HCT116 (cell line): ENCODE measurements around the gene CBL. TPM values are rescaled to one million over a fixed set of nuclear protein-coding genes. Genes with fewer than 3 reads are reported as not detected.

Experiments
- ATAC-seq: fragments of 200-7000 bp; cut with Tn5 transposase; 2 replicates; pipeline ENCODE4 v1.9.1; 2020; ENCODE audit warnings: mild to moderate bottlenecking, moderate library complexity
- BruUV-seq: library from RNA; stranded (reverse); fragments of 400-500 nt; replicated peaks from 2 replicates; lab custom pipeline; 2021; lab: Mats Ljungman, UMichigan
- CTCF ChIA-PET: fragments of 300-600 bp; sonication (Branson Sonifier 250); formaldehyde crosslinking; loops from one replicate; lab custom pipeline; 2021; ENCODE audit warnings: antibody characterized with exemption; lab: Charles Lee
- POLR2A ChIA-PET: fragments of 300-600, 350-600 bp; sonication (Branson Sonifier 250); formaldehyde crosslinking; loops from one replicate; lab custom pipeline; 2021; ENCODE audit warnings: antibody characterized with exemption; lab: Charles Lee
- RAD21 ChIA-PET, 2 experiments: fragments of 300-600 bp; sonication (Branson Sonifier 250); formaldehyde crosslinking; loops; one replicate each; lab custom pipeline; 2023; ENCODE audit warnings: low total read pairs in 2 of 2; ENCODE audit not compliant: uncharacterized antibody in 2 of 2, unreplicated experiment in 2 of 2, low non-redundant PET in 1 of 2; lab: Charles Lee
- DNase-seq: peaks from one replicate; pipeline ENCODE4 v3.0.0-alpha.2; 2010; ENCODE audit warnings: low read depth, low spot score
- H2AFZ ChIP-seq: fragments of 200-600 bp; shearing (Covaris generic), sonication (generic); 2 replicates; pipeline ENCODE4 v1.6.1; 2017; ENCODE audit warnings: low read depth, mixed run types, mixed read lengths, antibody characterized with exemption, low read length; ENCODE audit not compliant: poor library complexity, severe bottlenecking
- H3K27ac ChIP-seq: 2 replicates; pipeline ENCODE4 v1.5.1; 2012; ENCODE audit warnings: low read depth, low read length
- H3K27me3 ChIP-seq: fragments of 200-600 bp; sonication (generic); 2 replicates; pipeline ENCODE4 v1.6.1; 2016; ENCODE audit warnings: mixed run types, low read length, mixed read lengths; ENCODE audit not compliant: insufficient read depth
- H3K36me3 ChIP-seq, 2 experiments: fragments of 200-500 bp in 1 of 2; fragments of 200-600 bp in 1 of 2; sonication (Bioruptor generic) in 1 of 2; sonication (generic) in 1 of 2; 2 replicates each; pipeline versions ENCODE4 v1.5.1 to v1.6.1; 2014 to 2016; ENCODE audit warnings: low read length in 2 of 2, inconsistent platforms in 1 of 2, mixed read lengths in 1 of 2, mixed run types in 1 of 2; ENCODE audit not compliant: insufficient read depth in 2 of 2, control insufficient read depth in 1 of 2
- H3K4me1 ChIP-seq, 2 experiments: fragments of 200-600 bp in 1 of 2; sonication (generic) in 1 of 2; 2 replicates each; pipeline versions ENCODE4 v1.5.1 to v1.6.1; 2012 to 2017; ENCODE audit warnings: low read length in 2 of 2, inconsistent platforms in 1 of 2, mild to moderate bottlenecking in 1 of 2, mixed read lengths in 1 of 2, mixed run types in 1 of 2, moderate library complexity in 1 of 2; ENCODE audit not compliant: insufficient read depth in 2 of 2, control insufficient read depth in 1 of 2
- H3K4me2 ChIP-seq: fragments of 200-600 bp; sonication (generic); 2 replicates; pipeline ENCODE4 v1.6.1; 2017; ENCODE audit warnings: mixed run types, low read length, mixed read lengths
- H3K4me3 ChIP-seq, 2 experiments: fragments of 200-600 bp in 1 of 2; sonication (generic) in 1 of 2; replicated peaks in 1 of 2; 2 replicates each; pipeline ENCODE4 v1.5.1; 2011 to 2016; ENCODE audit warnings: low read length in 2 of 2, control low read depth in 1 of 2, low read depth in 1 of 2, mild to moderate bottlenecking in 1 of 2, mixed read lengths in 1 of 2, mixed run types in 1 of 2
- H3K79me2 ChIP-seq: fragments of 200-600 bp; sonication (generic); 2 replicates; pipeline ENCODE4 v1.6.1; 2017; ENCODE audit warnings: mild to moderate bottlenecking, mixed run types, low read length, moderate library complexity, mixed read lengths; ENCODE audit not compliant: insufficient read depth
- H3K9ac ChIP-seq: fragments of 200-600 bp; sonication (generic); 2 replicates; pipeline ENCODE4 v1.6.1; 2016; ENCODE audit warnings: low read length, mixed read lengths
- H3K9me2 ChIP-seq: fragments of 200-600 bp; sonication (generic), shearing (Covaris generic); 2 replicates; pipeline ENCODE4 v1.6.1; 2017; ENCODE audit warnings: mixed run types, mild to moderate bottlenecking, moderate library complexity; ENCODE audit not compliant: insufficient read depth
- H3K9me3 ChIP-seq, 2 experiments: fragments of 200-500 bp in 1 of 2; fragments of 200-600 bp in 1 of 2; sonication (Bioruptor generic) in 1 of 2; sonication (generic) in 1 of 2; 2 replicates each; pipeline ENCODE4 v1.6.1; 2014 to 2017; ENCODE audit warnings: low read length in 2 of 2, mixed read lengths in 2 of 2, inconsistent platforms in 1 of 2, low read depth in 1 of 2, mild to moderate bottlenecking in 1 of 2, mixed run types in 1 of 2, moderate library complexity in 1 of 2; ENCODE audit not compliant: control insufficient read depth in 1 of 2, insufficient read depth in 1 of 2
- H4K20me1 ChIP-seq: fragments of 200-600 bp; sonication (generic), shearing (Covaris generic); 2 replicates; pipeline ENCODE4 v1.6.1; 2017; ENCODE audit warnings: mixed run types, mild to moderate bottlenecking, moderate library complexity; ENCODE audit not compliant: insufficient read depth
- CBX3 ChIP-seq: IDR thresholded peaks from 2 replicates; pipeline ENCODE4 v1.6.1; 2012; ENCODE audit warnings: low read depth
- CEBPB ChIP-seq: IDR thresholded peaks from 2 replicates; pipeline ENCODE4 v1.6.1; 2012; ENCODE audit warnings: low read depth
- CTCF ChIP-seq, 3 experiments: fragments of 200-600 bp in 1 of 3; sonication (generic) in 1 of 3; IDR thresholded peaks in 2 of 3; conservative IDR thresholded peaks in 1 of 3; 2 replicates each; pipeline ENCODE4 v1.5.1; 2012 to 2017; ENCODE audit warnings: low read depth in 2 of 3, low read length in 2 of 3, antibody characterized with exemption in 1 of 3, borderline replicate concordance in 1 of 3, control low read depth in 1 of 3, mild to moderate bottlenecking in 1 of 3, mixed read lengths in 1 of 3, mixed run types in 1 of 3, moderate library complexity in 1 of 3; ENCODE audit not compliant: insufficient read depth in 1 of 3
- EGR1 ChIP-seq: IDR thresholded peaks from 2 replicates; pipeline ENCODE4 v1.6.1; 2012; ENCODE audit warnings: low read depth
- ELF1 ChIP-seq: IDR thresholded peaks from 2 replicates; pipeline ENCODE4 v1.6.1; 2012; ENCODE audit warnings: low read depth, borderline replicate concordance
- EZH2 ChIP-seq: fragments of 200-600 bp; sonication (generic); IDR thresholded peaks from 2 replicates; pipeline ENCODE4 v1.6.1; 2017; ENCODE audit warnings: antibody characterized with exemption, mixed run types
- EZH2phosphoT487 ChIP-seq: fragments of 200-600 bp; IDR thresholded peaks from 2 replicates; pipeline ENCODE4 v1.6.1; 2018; ENCODE audit warnings: antibody characterized with exemption, borderline replicate concordance
- FOSL1 ChIP-seq: IDR thresholded peaks from 2 replicates; pipeline ENCODE4 v1.6.1; 2012; ENCODE audit warnings: low read depth
- JUND ChIP-seq: IDR thresholded peaks from 2 replicates; pipeline ENCODE4 v1.6.1; 2012
- MAX ChIP-seq: IDR thresholded peaks from 2 replicates; pipeline ENCODE4 v1.6.1; 2012
- POLR2A ChIP-seq: IDR thresholded peaks from 2 replicates; pipeline ENCODE4 v1.7.0; 2011; ENCODE audit warnings: borderline replicate concordance; ENCODE audit not compliant: insufficient read depth, insufficient read length; ENCODE audit errors: extremely low read depth
- POLR2AphosphoS5 ChIP-seq: IDR thresholded peaks from 2 replicates; pipeline ENCODE4 v1.6.1; 2011; ENCODE audit warnings: mild to moderate bottlenecking, low read depth, low read length, moderate library complexity
- SIN3A ChIP-seq: IDR thresholded peaks from 2 replicates; pipeline ENCODE4 v1.6.1; 2012; ENCODE audit warnings: low read depth
- SP1 ChIP-seq: IDR thresholded peaks from 2 replicates; pipeline ENCODE4 v1.6.1; 2012; ENCODE audit warnings: low read depth
- TCF7L2 ChIP-seq: IDR thresholded peaks from 2 replicates; pipeline ENCODE4 v1.7.0; 2011; ENCODE audit warnings: borderline replicate concordance, inconsistent platforms; ENCODE audit not compliant: insufficient read depth, insufficient read length; ENCODE audit errors: extremely low read depth
- YY1 ChIP-seq: IDR thresholded peaks from 2 replicates; pipeline ENCODE4 v1.6.1; 2011; ENCODE audit warnings: low read length, low read depth, moderate library complexity, mild to moderate bottlenecking; ENCODE audit not compliant: insufficient replicate concordance; ENCODE audit errors: extremely low read depth
- ZNF274 ChIP-seq: fragments of 200-500 bp; sonication (Bioruptor generic); IDR thresholded peaks from 2 replicates; pipeline ENCODE4 v1.6.1; 2014; ENCODE audit warnings: mild to moderate bottlenecking, low read depth, low read length, inconsistent platforms
- intact Hi-C: fragments of 100-400 bp; cut with micrococcal nuclease; formaldehyde crosslinking; loops from 2 replicates; pipeline ENCODE4 v1.10.0; 2022
- total RNA-seq: library from RNA; stranded (reverse); gene quantifications from one replicate; pipeline ENCODE4 v1.2.1, GENCODE V29; 2021; ENCODE audit not compliant: unreplicated experiment
- TF ChIP-seq, protein P1 (sequence below): IDR thresholded peaks from 2 replicates; pipeline ENCODE4 v1.6.1; 2011; ENCODE audit warnings: mild to moderate bottlenecking, low read length, moderate library complexity; ENCODE audit not compliant: insufficient replicate concordance; ENCODE audit errors: extremely low read depth
- TF ChIP-seq, protein P2 (sequence below): IDR thresholded peaks from 2 replicates; pipeline ENCODE4 v1.6.1; 2012

The CBL gene
- total RNA-seq, 1 experiment from 2014 or later = 31.1 TPM

- BruUV-seq = no TSS peak
- DNase-seq = no peak
- ChIA-PET CTCF (interaction anchor here (1.6 kb wide), 1 partner anchor 11 kb away, joined by 7 read pairs; no protein-coding TSS in a partner anchor), POLR2A (no interaction called here), RAD21 (no interaction called here)
- no peaks in the 10 kb centered on the region for H3K36me3 ChIP-seq
- H3K9me2 ChIP-seq = no peaks in the 10 kb centered on the region
- H3K9ac ChIP-seq = no peak overlapping the region
- no peak overlapping the region for H2AFZ ChIP-seq
- no peak for ATAC-seq
- no peaks in the 10 kb centered on the region for H4K20me1 ChIP-seq
- no peaks in the 10 kb centered on the region for H3K79me2 ChIP-seq
- no peaks in the 10 kb centered on the region for H3K27me3 ChIP-seq
- intact Hi-C loops = no loop called here
- H3K4me3 ChIP-seq = no peak overlapping the region
- H3K4me2 ChIP-seq = no peak overlapping the region
- TF ChIP-seq CTCF (IDR thresholded peaks at IDR 0.05 in 2 of 3, conservative IDR thresholded peaks at IDR 0.05 in 1 of 3; ENCODE audit: borderline replicate concordance in 1 of 3, insufficient read depth in 1 of 3, low read depth in 2 of 3, low read length in 2 of 3) (no peak), SP1 (no peak), SIN3A (no peak), YY1 (no peak), EGR1 (no peak), ZNF274 (no peak), ELF1 (no peak), JUND (no peak), CBX3 (no peak), FOSL1 (no peak), EZH2 (no peak), CEBPB (no peak), POLR2A (no peak), POLR2AphosphoS5 (no peak), MAX (no peak), TCF7L2 (no peak), EZH2phosphoT487 (no peak)
- TF ChIP-seq, protein P1, sequence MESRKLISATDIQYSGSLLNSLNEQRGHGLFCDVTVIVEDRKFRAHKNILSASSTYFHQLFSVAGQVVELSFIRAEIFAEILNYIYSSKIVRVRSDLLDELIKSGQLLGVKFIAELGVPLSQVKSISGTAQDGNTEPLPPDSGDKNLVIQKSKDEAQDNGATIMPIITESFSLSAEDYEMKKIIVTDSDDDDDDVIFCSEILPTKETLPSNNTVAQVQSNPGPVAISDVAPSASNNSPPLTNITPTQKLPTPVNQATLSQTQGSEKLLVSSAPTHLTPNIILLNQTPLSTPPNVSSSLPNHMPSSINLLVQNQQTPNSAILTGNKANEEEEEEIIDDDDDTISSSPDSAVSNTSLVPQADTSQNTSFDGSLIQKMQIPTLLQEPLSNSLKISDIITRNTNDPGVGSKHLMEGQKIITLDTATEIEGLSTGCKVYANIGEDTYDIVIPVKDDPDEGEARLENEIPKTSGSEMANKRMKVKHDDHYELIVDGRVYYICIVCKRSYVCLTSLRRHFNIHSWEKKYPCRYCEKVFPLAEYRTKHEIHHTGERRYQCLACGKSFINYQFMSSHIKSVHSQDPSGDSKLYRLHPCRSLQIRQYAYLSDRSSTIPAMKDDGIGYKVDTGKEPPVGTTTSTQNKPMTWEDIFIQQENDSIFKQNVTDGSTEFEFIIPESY = no peak
- TF ChIP-seq, protein P2, sequence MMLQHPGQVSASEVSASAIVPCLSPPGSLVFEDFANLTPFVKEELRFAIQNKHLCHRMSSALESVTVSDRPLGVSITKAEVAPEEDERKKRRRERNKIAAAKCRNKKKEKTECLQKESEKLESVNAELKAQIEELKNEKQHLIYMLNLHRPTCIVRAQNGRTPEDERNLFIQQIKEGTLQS = no peak
- H3K9me3 ChIP-seq = no peaks in the 10 kb centered on the region
- no peak overlapping the region for H3K27ac ChIP-seq
- no peaks in the 10 kb centered on the region for H3K4me1 ChIP-seq
Measured at GRCh38 chr11:119345685-119346084, 139.5 kb downstream of the CBL start.
